ENCODE measurements around the gene SCARF2. TPM values are rescaled to one million over a fixed set of nuclear protein-coding genes. Genes with fewer than 3 reads are reported as not detected.

SCARF2 gene
- total and polyA plus RNA-seq, 2 of the 8 experiments (the other 6 are each of a cell fraction or from before 2014, with no cell fraction given), result 4.2 to 9.8 TPM

DNA sequence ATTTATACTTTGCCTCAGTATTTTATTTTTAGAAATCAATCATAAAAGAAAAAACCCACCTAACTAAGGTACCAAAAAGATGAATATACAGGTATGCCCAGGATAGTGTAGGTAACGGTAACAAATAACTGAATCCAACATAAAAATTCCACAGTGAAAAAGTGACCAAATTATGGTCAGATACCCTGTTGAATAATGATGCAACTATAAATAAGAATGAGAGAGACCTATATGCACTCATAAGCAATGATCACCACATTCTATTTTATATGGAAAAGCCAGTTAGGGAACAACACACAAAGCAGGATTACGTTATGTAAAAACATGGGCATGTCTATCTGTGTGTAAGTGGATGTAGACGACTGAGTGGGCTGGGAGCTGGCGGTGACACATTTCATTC is 50.7 kb downstream of the SCARF2 start:
- Histone ChIP-seq H3K4ac (replicated peaks; ENCODE audit: insufficient read length, low read depth, low read length) (no peak overlapping the region), H3K18ac (ENCODE audit: extremely low read depth, low read length) (no peak overlapping the region)
- TF ChIP-seq EZH2 (IDR thresholded peaks at IDR 0.05; ENCODE audit: low read depth, low read length, severe bottlenecking) (no peak), RFX5 (IDR thresholded peaks at IDR 0.05; ENCODE audit: borderline replicate concordance, low read depth, low read length) (no peak), KDM1A (IDR thresholded peaks at IDR 0.05; ENCODE audit: borderline replicate concordance, low read length) (no peak), POLR2AphosphoS5 (IDR thresholded peaks at IDR 0.05; ENCODE audit: low read depth, low read length) (no peak), EGR1 (IDR thresholded peaks at IDR 0.05; ENCODE audit: borderline replicate concordance, low read depth, low read length) (no peak), CBX8 (IDR thresholded peaks at IDR 0.05; ENCODE audit: borderline replicate concordance, low read depth, low read length) (no peak), CREB1 (IDR thresholded peaks at IDR 0.05) (no peak), SIX5 (IDR thresholded peaks at IDR 0.05; ENCODE audit: low read depth, low read length) (no peak), GABPA (IDR thresholded peaks at IDR 0.05; ENCODE audit: borderline replicate concordance, insufficient read depth, low read length) (no peak), SAP30 (IDR thresholded peaks at IDR 0.05; ENCODE audit: insufficient read depth, insufficient replicate concordance, low read length) (no peak), POLR2A (IDR thresholded peaks at IDR 0.05; ENCODE audit: control extremely low read depth in 1 of 2, low read depth in 2 of 2, low read length in 2 of 2) (no peak), TBP (IDR thresholded peaks at IDR 0.05; ENCODE audit: low read depth, low read length) (no peak), MAFK (IDR thresholded peaks at IDR 0.05; ENCODE audit: low read depth, low read length) (no peak)
- TF ChIP-seq, protein P1, sequence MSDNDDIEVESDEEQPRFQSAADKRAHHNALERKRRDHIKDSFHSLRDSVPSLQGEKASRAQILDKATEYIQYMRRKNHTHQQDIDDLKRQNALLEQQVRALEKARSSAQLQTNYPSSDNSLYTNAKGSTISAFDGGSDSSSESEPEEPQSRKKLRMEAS (IDR thresholded peaks at IDR 0.05), result no peak
- TF ChIP-seq, protein P2, sequence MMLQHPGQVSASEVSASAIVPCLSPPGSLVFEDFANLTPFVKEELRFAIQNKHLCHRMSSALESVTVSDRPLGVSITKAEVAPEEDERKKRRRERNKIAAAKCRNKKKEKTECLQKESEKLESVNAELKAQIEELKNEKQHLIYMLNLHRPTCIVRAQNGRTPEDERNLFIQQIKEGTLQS (IDR thresholded peaks at IDR 0.05; ENCODE audit: insufficient read depth, low read depth, low read length), result no peak

More for the DNA sequence above, 50.7 kb downstream of the SCARF2 start:
- FAIRE-seq, result no peak
- Histone ChIP-seq H2AFZ (ENCODE audit: low read length) (no peak overlapping the region), H3K4me3 (ENCODE audit: extremely low read depth in 1 of 4, insufficient read depth in 2 of 4, low read depth in 3 of 4, low read length in 4 of 4) (no peak overlapping the region), H2BK20ac (ENCODE audit: low read length) (no peak overlapping the region), H3K9ac (replicated peaks in 1 of 4; ENCODE audit: extremely low read depth in 1 of 4, low read depth in 3 of 4, low read length in 3 of 4) (no peak overlapping the region), H3K79me2 (ENCODE audit: control insufficient read depth in 1 of 2, insufficient read depth in 2 of 2, low read length in 2 of 2) (no peaks in the 10 kb centered on the region), H3K9me3 (ENCODE audit: insufficient read depth in 2 of 2, low read depth in 1 of 2, low read length in 1 of 2) (no peaks in the 10 kb centered on the region), H3K27ac (ENCODE audit: low read depth, low read length) (no peak overlapping the region), H2BK15ac (ENCODE audit: low read length) (no peak overlapping the region), H2BK12ac (ENCODE audit: low read depth, low read length) (no peak overlapping the region), H2BK5ac (ENCODE audit: low read depth, low read length) (no peak overlapping the region), H3K36me3 (ENCODE audit: control insufficient read depth in 2 of 4, insufficient read depth in 4 of 4, low read length in 3 of 4) (no peaks in the 10 kb centered on the region), H3K56ac (replicated peaks; ENCODE audit: insufficient read length, low read depth, low read length) (no peak overlapping the region), H3K14ac (ENCODE audit: insufficient read length) (no peak overlapping the region), H4K8ac (ENCODE audit: extremely low read depth, insufficient read depth, low read length) (no peak overlapping the region), H3K23ac (ENCODE audit: insufficient read length) (no peak overlapping the region), H4K5ac (ENCODE audit: insufficient read length, low read depth, low read length) (no peak overlapping the region), H2AK5ac (ENCODE audit: low read depth, low read length) (no peak overlapping the region), H3K4me2 (ENCODE audit: insufficient read depth in 1 of 2, low read depth in 2 of 2, low read length in 2 of 2) (no peak overlapping the region), H3K79me1 (ENCODE audit: low read depth, low read length) (no peaks in the 10 kb centered on the region), H3K4me1 (replicated peaks in 1 of 4; ENCODE audit: control insufficient read depth in 3 of 4, insufficient read depth in 4 of 4, low read length in 3 of 4) (no peaks in the 10 kb centered on the region), H4K91ac (replicated peaks; ENCODE audit: insufficient read length, low read length) (no peak overlapping the region), H2BK120ac (replicated peaks; ENCODE audit: low read depth, low read length) (no peak overlapping the region), H4K20me1 (replicated peaks in 1 of 2; ENCODE audit: control insufficient read depth in 1 of 2, insufficient read depth in 2 of 2, low read length in 2 of 2) (no peaks in the 10 kb centered on the region), H3K27me3 (replicated peaks in 1 of 4; ENCODE audit: control insufficient read depth in 3 of 4, extremely low read depth in 1 of 4, insufficient read depth in 3 of 4, low read length in 3 of 4) (no peaks in the 10 kb centered on the region), H3K23me2 (ENCODE audit: low read depth, low read length) (no peaks in the 10 kb centered on the region)
- ChIA-PET POLR2A (ENCODE audit: partially characterized antibody) (no interaction called here), CTCF (ENCODE audit: partially characterized antibody) (no interaction called here)
- DNase-seq (ENCODE audit: low read depth in 1 of 2, low spot score in 2 of 2), result no peak
- WGBS, 2 experiments (ENCODE audit: extremely low coverage in 1 of 2, insufficient coverage in 1 of 2, insufficient read length in 1 of 2, insufficient replicate concordance in 2 of 2, low coverage in 1 of 2, low lambda C conversion rate in 2 of 2, missing lambda C conversion rate in 1 of 2), result 92% methylated on average over 4 of the region's 4 CpGs; no CpG with 5 or more reads in 1 of the 2 experiments
